NCI-H2227 (cell line): ENCODE data around the gene PPP4C.
"Not testable (repeated sequence)": the region's sequence is repeated elsewhere in the genome, so short reads cannot be mapped to it uniquely, and the experiment has no call there.

Experiments used
- DNase-seq: peaks from one replicate; lab custom pipeline; 2025; ENCODE audit not compliant: unreplicated experiment; lab: John Stamatoyannopoulos, UW

Gene PPP4C

GRCh38 chr16:30096105-30096861, 20.5 kb downstream of the PPP4C start, which contains the start of gene YPEL3:
Gene YPEL3 (minus strand): TSS chr16:30096213. CDS start chr16:30095482, 731 bp downstream.
- peak; percentile 93 for DNase-seq

- DNase-seq = no peak
Observed at GRCh38 chr16:30096862-30097563, 21.2 kb downstream of the PPP4C start.

GRCh38 chr16:30104090-30104489, 28.3 kb downstream of the PPP4C start:
- DNase-seq = no peak

GRCh38 chr16:30104492-30104891, 28.7 kb downstream of the PPP4C start:
- DNase-seq = no peak

GRCh38 chr16:30108059-30108850, 32.5 kb downstream of the PPP4C start:
- no peak for DNase-seq

GRCh38 chr16:30110661-30111060, 34.9 kb downstream of the PPP4C start:
- DNase-seq = no peak

GRCh38 chr16:30112197-30113030, 36.6 kb downstream of the PPP4C start:
- DNase-seq = peak; percentile 18

- DNase-seq = no peak
Observed at GRCh38 chr16:30113031-30113710, 37.4 kb downstream of the PPP4C start, which contains the start of gene GDPD3. Gene GDPD3 (minus strand): TSS chr16:30113537. CDS start chr16:30113478, 59 bp downstream.

GRCh38 chr16:30113711-30114333, 38.0 kb downstream of the PPP4C start:
- DNase-seq = no peak

GRCh38 chr16:30114411-30114810, 38.6 kb downstream of the PPP4C start:
- no peak for DNase-seq

GRCh38 chr16:30114833-30115232, 39.0 kb downstream of the PPP4C start:
- DNase-seq = not testable (repeated sequence)

- DNase-seq = no peak
Observed at GRCh38 chr16:30115238-30115637, 39.4 kb downstream of the PPP4C start.

GRCh38 chr16:30116291-30117207, 40.8 kb downstream of the PPP4C start:
- DNase-seq = no peak

- no peak for DNase-seq
Observed at GRCh38 chr16:30117768-30118167, 42.0 kb downstream of the PPP4C start.

- no peak for DNase-seq
Observed at GRCh38 chr16:30119428-30119827, 43.6 kb downstream of the PPP4C start.

- no peak for DNase-seq
Observed at GRCh38 chr16:30120340-30121105, 44.7 kb downstream of the PPP4C start.

GRCh38 chr16:30121741-30122571, 46.2 kb downstream of the PPP4C start:
- DNase-seq = no peak
